ENCODE measurements around the gene FAT1.
A peak's percentile ranks its signal among the peaks of the same experiment; 100 is the strongest.

The FAT1 gene

DNA sequence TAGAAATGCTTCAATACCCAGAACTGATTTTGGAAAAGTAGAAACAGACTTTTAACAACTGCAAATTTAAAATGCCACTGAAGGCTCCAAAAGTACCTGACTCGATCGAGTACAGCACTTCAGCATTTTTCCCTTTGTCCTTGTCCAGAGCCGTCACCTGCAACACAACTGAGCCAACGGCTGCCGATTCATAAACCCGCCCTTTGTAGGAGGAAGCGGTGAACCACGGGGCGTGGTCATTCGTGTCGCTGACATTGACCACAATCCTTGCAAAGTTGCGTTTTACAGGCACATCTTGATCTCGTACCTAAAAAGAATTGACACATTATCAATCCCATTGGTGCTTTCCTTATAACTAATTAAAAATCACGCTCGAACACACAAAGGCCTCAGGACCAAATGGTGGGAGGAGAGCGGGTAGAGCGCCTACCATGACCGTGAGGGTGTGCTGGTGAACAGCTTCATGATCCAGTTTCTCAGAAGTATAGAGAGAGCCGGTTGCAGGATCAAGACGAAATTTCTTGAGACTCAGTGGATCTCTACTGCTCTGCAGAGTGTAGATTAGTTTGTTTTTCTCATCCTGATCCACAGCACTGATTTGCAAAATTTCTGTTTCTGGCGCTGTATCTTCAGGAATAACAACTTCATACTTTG, 95.5 kb downstream of the FAT1 start:
- intact Hi-C loops (cut with DNase I) = no loop called here
- DNase-seq = no peak

DNA sequence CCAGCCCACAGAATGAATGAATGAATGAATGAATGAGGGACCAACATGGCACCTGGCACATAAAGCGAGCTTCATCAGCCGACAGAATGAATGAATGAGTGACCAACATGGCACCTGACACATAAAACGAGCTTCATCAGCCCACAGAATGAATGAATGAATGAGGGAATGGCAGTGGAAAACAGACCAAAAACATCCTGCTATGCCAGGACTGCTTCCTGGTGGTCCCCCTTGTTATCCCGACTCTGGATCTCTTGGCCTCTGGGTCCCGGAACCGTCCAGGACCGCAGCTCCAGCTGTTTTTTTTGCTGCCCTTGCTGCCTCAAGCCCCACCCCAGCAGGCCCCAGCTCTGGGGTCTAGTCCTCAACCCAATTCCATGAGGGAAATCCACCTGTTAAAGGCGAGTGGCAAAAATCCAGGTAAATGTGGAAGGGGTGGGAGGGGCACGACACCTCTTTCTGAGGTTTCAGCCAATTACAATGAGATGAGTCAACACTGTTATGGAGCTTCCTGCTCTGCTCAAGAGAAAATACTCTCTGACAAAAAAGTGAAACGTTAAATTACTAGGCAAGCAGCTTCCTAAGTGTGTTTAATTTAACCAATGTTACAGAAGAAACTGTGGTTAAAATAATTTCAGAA, 96.3 kb downstream of the FAT1 start:
- intact Hi-C loops (cut with DNase I) = no loop called here
- DNase-seq = no peak

DNA sequence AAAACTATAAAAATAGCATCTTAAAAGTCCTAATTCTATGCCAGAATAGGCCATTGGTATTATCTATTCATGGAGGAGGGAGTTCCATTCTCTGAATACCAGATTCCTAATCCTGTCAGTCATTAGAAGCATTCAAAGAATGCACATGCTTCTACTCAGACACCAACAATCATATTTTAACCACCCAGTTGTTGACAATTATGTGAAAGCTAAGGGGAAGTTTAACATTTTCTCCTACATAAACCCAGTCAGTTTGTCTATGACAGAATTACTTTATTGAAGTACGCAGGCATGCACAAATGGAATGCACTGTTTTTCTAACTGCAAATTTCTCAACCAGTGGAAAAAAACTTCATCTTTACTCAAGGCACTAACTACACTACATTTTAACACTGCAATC, 98.7 kb downstream of the FAT1 start:
- intact Hi-C loops (cut with DNase I) = no loop called here

DNA sequence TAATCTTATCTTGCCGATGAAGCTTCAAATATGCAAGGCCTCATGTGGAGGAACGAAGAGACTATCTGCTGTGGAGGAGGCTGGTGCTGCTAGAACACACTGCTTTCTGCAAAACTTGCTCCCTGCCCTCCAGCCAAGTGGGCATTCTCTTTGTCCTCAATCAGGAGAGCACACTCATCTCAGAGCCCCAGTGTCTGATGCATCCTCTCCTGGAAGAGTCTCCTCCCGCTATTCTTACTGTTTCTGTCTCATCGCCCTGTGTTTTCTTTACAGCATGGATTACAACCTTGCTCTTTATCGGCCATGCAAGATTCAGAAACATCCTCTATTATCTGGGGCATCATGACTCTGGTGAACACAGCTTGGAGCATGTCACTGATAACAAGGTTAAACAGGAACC, 100.1 kb downstream of the FAT1 start:
- intact Hi-C loops (cut with DNase I) = no loop called here

More for the DNA sequence above, 98.7 kb downstream of the FAT1 start:
- DNase-seq = no peak

DNA sequence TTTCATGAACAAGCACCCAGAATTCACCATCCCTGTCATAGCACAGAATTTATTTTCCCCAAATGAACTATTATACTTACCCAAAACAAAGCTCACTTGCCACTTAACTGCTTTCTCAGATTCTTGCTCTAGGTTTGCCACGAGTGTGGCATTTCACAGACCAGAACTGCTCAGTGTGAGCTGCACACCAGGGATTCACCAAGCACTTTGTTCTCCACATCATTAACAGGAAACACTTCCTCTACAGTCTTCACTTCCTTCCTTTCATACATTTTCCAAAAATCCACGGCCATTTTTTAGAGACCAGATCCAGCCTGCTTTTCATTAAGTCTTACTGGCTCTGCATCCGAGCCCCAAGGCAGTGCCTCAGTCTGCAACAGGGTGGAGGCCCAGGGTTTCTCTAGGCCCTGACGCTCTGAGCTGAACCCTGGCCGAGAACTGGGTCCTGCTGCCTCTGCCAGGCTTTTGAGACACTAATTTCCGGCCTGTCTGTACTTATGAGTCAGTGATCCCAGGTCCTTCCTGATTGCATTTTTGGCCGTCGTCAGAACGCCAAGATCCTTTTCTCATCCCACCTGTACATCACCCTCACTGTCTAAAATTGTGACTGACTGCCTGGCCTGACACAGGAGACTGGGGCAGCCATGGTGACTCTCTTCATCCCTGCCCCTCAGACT, 100.7 kb downstream of the FAT1 start:
- intact Hi-C loops (cut with DNase I) = no loop called here
- no peak for DNase-seq

More for the DNA sequence above, 100.1 kb downstream of the FAT1 start:
- no peak for DNase-seq

DNA sequence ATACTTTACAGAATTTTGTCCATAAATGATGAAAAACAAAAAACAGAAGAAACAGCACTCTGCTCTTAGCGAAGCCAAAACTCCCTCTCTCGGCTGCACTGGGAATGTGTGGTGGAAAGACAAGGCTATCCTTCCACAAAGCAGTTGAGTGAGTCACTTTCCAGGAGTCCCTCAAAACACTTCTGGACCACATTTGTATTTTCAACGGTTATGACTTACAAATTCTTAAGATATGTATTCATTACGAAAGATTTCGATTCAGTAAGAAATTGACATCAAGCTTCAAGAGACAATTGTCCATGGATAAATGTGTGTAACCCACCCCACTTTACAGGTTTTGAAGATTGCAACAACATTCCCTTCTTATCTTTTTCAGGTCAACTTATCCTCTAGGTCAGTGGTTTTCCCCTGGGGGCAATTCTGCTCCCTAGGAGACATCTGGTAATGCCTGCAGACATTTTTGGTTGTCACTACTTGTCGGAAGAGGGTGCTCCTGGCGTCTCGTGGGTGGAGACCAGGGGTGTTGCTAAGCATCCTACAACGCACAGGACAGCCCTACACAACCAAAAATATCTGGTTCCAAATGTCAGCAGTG, 101.6 kb downstream of the FAT1 start:
- intact Hi-C loops (cut with DNase I) = no loop called here
- DNase-seq = peak in 1 of 10 donors; percentile 17

DNA sequence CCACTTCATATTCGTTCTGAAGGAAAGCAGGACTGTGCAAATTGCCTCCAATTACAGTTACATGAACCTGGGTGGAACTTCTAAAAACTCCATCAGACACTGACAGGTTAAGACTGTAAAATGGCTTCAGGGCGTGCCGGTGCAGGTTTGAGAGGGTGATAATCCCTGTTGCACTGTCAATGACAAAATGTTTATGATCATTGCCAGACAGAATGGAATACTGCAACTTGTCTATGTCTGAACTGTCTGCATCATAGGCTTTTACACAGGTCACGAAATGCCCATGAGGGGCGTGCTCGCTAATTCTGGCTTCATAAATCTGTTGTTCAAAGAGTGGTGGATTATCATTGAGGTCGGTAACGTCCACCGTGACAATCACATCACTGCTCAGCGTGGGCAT, 104.6 kb downstream of the FAT1 start:
- intact Hi-C loops (cut with DNase I) = no loop called here
- no peak for DNase-seq

DNA sequence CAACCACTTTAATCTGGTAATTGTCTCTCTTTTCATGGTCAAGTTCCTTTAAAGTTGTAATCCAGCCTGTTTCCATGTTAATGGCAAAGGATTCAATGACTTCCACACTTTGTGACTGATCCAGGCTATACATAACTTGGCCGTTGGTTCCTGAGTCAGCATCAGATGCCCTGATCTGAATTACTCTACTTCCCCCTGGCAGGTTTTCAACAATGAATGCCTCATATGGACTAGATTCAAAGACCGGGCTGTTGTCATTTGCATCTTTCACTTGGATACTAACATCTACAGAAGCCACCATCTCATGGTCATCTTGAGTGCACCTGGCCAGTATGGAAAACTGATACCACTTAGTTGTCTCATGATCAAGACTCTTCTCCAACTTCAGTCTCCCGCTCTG, 105.7 kb downstream of the FAT1 start:
- no peak for DNase-seq
- intact Hi-C loops (cut with DNase I) = no loop called here

DNA sequence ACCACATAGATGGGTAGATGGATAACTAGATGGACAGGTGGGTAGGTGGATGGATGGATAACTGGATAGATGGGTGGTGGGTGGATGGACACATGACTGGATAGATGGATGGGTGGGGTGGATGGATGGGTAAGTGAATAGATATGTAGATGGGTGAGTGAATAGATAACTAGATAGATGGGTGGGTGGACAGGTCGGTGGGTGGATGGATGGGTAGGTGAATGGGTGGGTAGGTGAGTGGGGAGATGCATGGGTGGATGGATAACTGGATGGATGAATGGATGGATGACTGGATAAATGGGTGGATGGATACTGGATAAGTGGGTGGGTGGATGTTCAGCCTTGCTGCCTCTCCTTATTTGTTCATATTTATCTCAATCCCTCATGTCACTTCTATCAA, 116.2 kb downstream of the FAT1 start:
- DNase-seq = no peak
- intact Hi-C loops (cut with DNase I) = no loop called here

DNA sequence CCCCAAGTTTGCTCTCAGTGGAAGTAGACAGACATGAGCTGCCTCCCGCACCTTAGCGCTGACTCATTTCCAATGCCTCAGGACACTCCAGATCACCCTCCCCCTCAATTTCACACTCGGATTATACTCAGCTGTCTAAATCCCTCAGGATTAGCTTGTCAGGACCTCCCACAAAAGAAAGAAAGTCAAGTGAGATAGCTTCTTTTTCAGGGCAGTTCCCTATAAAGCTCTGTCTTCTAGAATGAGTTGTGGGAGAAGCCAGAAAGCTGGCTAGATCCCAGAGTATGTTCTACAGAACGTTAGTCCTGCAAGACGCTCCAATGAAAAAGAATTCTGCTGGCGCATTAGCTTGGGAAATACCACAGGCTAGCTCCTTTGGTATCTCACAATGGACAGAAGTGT, 117.1 kb downstream of the FAT1 start:
- intact Hi-C loops (cut with DNase I) = no loop called here
- no peak for DNase-seq

DNA sequence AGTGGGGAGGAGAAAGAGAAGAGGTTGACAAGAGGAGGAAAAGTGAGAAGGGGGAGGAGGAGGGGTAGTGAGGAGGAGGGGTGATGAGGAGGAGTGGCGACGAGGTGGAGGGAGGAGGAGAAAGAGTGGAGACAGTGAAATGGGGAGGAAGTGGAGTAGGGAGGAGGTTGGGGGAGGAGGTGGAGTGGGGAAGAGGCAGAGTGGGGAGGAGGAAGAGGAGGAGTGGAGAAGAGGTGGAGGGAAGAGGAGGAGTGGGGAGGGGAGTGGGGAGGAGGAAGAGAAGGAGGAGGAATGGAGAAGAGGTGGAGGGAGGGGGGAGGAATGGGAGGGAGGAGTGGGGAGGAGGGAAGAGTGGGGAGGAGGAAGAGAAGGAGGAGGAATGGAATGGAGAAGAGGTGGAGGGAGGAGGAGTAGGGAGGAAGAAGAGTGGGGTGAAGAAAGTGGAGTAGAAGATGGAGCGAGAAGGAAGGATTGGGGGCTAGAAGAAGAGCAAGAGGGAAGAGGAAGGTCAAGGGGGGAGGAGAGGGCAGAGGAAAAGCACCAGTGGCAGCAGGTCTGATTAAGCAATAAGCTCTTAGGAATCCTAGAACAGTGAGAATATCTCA, 118.3 kb downstream of the FAT1 start:
- no peak for DNase-seq
- intact Hi-C loops (cut with DNase I) = no loop called here

DNA sequence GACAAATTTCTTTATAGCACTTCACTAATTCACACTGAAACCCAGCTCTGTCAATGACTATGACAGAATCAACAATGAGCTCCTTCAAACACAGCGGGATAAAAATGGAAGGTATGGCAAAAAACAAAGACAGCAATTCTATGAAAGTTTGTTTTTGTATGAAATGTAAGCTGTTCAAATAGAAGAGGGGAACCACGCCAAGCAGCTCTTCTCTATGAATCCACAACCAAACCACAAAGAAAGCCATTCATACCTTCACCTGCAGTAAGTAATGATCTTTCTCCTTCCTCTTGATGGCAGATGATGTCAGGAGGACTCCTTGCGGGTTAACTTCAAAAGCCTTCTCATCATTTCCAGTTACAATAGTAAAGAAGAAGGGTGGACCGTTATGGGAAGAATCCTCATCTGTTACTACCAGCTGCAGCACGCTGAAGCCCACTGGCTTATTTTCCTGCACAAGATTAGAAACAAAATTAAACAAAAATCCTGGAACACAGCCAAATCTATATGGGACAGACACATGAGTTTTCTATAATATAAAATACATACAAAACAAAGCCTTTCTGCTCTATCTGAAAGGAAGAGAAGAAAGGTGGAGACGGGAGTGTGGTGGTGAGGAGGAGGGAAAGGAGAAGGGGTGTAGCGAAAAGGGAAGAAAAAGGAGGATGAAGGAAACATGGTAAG, 119.4 kb downstream of the FAT1 start:
- intact Hi-C loops (cut with DNase I) = no loop called here
- DNase-seq = no peak

DNA sequence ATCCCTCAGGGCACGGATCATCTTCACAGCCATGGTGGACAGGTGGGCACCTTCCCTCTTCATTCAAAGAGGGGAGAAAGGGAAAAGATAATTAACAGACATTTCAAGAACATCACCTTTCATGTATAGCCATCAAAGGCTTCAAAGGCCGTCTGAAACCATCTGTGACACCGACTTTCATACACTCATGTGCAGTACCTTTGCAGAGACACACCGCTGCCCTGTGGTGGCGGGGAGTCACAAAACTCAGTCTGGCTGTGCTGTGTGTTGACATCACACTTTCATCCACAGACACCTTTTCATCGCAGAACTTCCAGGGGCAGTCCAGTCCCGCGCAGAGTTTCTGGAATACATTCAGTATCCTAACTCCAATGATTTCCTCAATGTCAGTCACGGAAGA, 120.7 kb downstream of the FAT1 start:
- no peak for DNase-seq
- intact Hi-C loops (cut with DNase I) = no loop called here

DNA sequence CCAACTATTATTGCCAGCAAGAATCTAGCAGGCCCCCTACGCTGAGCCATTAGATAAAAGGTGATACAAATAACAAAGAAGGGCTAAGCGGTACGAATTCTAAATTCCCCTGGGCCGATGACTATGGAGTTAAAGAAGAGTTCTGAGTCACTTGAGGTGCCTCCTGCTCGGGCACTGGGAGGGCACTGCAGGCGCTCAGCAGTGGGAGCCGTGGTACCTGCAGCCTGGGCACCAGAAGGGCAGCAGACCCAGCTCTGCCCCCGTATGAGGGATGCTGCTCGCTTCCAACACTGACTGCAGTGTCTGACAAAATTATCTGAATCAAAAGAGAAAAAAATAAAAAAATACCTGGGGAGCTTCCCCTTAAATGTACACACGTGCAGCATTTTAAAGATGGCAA, 124.2 kb downstream of the FAT1 start:
- intact Hi-C loops (cut with DNase I) = no loop called here
- no peak for DNase-seq

DNA sequence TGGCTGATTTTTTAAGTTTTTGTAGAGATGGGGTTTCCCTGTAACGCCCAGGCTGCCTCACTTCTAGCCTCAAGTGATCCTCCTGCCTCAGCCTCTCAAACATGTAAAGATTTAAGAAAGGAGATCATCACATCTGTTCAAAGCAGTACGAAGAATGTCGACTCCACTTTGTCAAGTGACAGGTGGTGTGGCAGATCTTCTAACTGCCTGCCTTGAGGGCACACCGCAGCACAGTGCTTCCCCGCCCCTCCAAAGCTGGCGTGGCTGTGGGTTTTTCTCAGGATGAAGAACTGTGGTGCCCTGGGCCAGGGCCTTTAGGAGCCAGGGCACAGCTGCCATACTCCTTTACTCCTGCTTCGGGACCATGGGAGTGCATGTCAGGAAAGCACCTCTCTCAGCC, 125.0 kb downstream of the FAT1 start:
- DNase-seq = no peak
- intact Hi-C loops (cut with DNase I) = no loop called here

DNA sequence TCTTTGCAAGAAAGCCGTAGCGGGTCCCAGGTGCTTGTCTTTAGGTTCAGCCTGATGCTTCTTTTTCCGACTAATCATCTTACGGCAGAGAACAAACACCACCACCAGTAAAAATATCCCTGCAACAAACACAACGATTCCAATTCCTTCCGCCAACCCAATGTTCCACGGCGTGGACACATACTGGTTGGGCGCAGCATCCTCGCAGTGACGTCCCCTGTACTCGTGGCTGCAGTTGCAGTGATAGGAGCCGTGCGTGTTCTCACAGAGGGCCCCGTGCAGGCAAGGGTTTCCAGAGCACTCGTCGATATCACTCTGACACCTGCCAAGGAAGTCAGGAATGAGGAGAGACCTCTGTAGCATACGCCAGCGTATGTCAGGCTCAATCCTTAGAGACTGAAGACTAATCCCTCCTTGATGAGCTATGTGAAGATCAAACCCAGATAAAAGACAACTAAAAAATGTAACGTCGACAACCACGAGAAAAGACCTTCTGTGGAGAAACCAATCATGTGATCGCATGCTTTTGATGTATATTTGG, 126.7 kb downstream of the FAT1 start:
- intact Hi-C loops (cut with DNase I) = no loop called here
- DNase-seq = no peak

DNA sequence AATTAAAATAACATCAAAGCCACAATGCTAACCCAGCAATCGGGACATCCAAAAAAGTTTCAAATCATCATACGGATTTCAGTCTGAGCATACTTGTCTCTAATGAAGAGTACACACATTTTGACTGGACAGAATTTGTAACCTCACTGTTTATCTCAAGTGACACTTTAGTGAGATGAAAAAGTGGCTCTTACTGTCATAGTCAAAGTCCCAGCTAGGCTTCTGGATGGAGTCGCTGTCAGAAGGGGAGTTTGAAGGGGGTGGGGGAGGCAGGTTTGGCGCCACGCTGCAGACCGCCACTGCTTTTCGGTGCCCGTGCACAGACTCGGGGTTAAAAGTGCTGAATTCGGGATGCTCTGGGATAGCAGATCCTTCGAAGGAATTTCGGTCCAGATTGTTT, 127.3 kb downstream of the FAT1 start:
- intact Hi-C loops (cut with DNase I) = no loop called here
- DNase-seq = no peak

DNA sequence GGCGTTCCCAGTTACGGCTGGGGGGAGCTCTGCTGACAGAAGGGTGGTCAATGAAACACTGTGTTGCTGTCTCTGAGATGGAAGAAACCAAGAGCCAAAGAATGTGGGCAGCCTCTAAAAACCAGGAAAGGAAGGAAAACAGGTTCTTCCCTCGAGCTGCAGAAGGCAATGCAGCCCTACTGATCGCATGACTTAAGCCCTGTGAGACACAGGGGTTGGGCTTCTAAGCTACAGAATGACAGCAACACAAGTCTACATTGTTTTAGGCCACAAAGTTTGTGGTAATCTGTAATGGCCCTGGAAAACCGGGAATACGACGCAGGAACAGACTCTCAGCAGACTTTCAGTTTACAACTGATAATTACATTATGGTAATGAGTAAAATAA, 130.1 kb downstream of the FAT1 start:
- DNase-seq = no peak
- intact Hi-C loops (cut with DNase I) = no loop called here

DNA sequence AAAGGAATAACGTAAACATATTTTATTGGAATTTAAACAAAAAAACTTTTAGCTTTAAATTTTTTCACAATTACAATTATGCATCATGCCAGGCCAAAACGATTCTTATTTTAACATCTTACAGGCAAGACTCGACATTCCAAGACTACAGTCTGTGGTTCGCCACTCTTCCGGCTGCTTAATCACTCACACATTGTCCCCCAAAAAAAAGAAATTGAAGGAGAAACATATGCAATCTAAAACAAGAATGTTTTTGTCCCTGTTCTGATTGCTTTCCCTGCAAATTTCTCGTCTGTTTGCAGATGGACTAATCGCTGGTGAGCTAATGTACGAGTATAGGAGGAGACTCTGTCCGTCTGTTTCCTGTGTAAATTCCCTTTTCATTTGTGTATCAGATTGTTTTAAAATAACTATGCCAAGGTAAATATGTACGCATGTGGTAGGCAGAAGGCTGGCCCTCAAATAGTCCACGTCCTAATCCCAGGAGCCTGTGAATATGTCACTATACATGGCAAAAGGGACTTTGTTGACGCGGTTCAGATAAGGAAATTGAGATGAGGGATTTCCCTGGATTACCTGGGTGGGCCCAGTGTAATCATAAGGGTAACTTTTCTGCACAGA, 130.6 kb downstream of the FAT1 start:
- intact Hi-C loops (cut with DNase I) = no loop called here
- DNase-seq = no peak

DNA sequence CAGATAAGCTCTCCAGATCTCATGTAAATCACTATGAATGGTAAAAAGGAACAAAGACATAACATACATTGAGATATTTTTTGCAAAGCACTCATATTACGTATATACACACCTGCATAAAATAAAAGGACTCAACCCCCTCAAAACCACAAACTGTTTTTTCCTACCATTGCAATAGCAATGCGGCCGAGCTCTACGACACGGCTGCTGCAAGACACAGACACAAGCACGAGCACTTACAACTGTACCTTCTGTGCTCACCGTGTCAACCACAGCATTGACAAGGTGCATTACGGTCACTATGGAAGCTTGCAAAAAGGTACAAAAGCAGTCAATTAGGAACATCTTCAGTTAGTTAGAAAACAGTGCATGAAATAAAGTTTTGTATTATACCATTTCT, 131.2 kb downstream of the FAT1 start:
- no peak for DNase-seq
- intact Hi-C loops (cut with DNase I) = no loop called here

Measured in posterior cingulate gyrus (tissue), 11 donors.